ENCODE measurements around the gene ALAD. TPM values are rescaled to one million over a fixed set of nuclear protein-coding genes. Genes with fewer than 3 reads are reported as not detected.
"Not testable (repeated sequence)": the region's sequence is repeated elsewhere in the genome, so short reads cannot be mapped to it uniquely, and the experiment has no call there.

The ALAD gene
- 10 to 100 TPM; 29.9 to 43.6 (median 42.1) TPM for total RNA-seq
- 39.5 TPM for polyA plus RNA-seq
- long read RNA-seq, donor 1, transcript ALAD-201 (12 exons, 3,173 nt): major isoform, 89 of 112 reads
- long read RNA-seq, donor 1, partial matches to known transcripts: 4 of 112 reads
- long read RNA-seq, donor 1, other reads (novel, unspliced or antisense): 19 of 112 reads
- long read RNA-seq, donor 2, transcript ALAD-201 (12 exons, 3,173 nt): major isoform, 39 of 50 reads
- long read RNA-seq, donor 2, partial matches to known transcripts: 4 of 50 reads
- long read RNA-seq, donor 2, other reads (novel, unspliced or antisense): 7 of 50 reads
- long read RNA-seq, donor 3, transcript ALAD-208 (12 exons, 3,247 nt): minor isoform, 12 of 318 reads
- long read RNA-seq, donor 3, transcript ALAD-201 (12 exons, 3,173 nt): major isoform, 250 of 318 reads
- long read RNA-seq, donor 3, partial matches to known transcripts: 24 of 318 reads
- long read RNA-seq, donor 3, other reads (novel, unspliced or antisense): 32 of 318 reads
- long read RNA-seq, donor 4, transcript ALAD-201 (12 exons, 3,173 nt): major isoform, 33 of 48 reads
- long read RNA-seq, donor 4, partial matches to known transcripts: 6 of 48 reads
- long read RNA-seq, donor 4, other reads (novel, unspliced or antisense): 5 of 48 reads

GRCh38 chr9:113401027-113401792, at the start of gene ALAD:
TSS of gene ALAD (minus strand) at chr9:113401284. CDS start at chr9:113393559, 7,725 bp downstream.
- no peaks in the 10 kb centered on the region for H3K9me3 ChIP-seq (ENCODE audit: control insufficient read depth, low read length)
- DNase-seq (peak; percentile 100), ATAC-seq (peak; percentile 100)
- intact Hi-C loops (cut with DNase I): loop anchor here in 3 of 4 donors (10.0 kb wide), 2 partner anchors 86 to 126 kb away; partner anchors contain the start of genes CDC26 (in 1 of the 3) and PRPF4 (in 1 of the 3)
- H3K27me3 ChIP-seq (ENCODE audit: control insufficient read depth, insufficient read depth): no peaks in the 10 kb centered on the region
- peak within 1 kb of the TSS; percentile 75 for H3K4me3 ChIP-seq (ENCODE audit: low read length)
- peak within 1 kb of the TSS; percentile 13 for H3K27ac ChIP-seq (ENCODE audit: low read length)
- H3K4me1 ChIP-seq (ENCODE audit: control insufficient read depth, insufficient read depth, low read length): peaks cover 6% of the 10 kb centered on the region
- WGBS: 2% methylated on average over 50 of the region's 50 CpGs

- intact Hi-C loops (cut with DNase I): loop anchor here in 3 of 4 donors (2.0 to 5.0 kb wide), 3 partner anchors 138 to 208 kb away; no protein-coding TSS in a partner anchor
- 46% methylated on average over 2 of the region's 2 CpGs for WGBS
- no peaks in the 10 kb centered on the region for H3K9me3 ChIP-seq (ENCODE audit: control insufficient read depth, low read length)
- no peak overlapping the region for H3K4me3 ChIP-seq (ENCODE audit: low read length)
- peak overlapping the region; percentile 52 for H3K27ac ChIP-seq (ENCODE audit: low read length)
- no peaks in the 10 kb centered on the region for H3K27me3 ChIP-seq (ENCODE audit: control insufficient read depth, insufficient read depth)
- no peak for ATAC-seq
- DNase-seq: no peak
- peaks cover 2% of the 10 kb centered on the region for H3K4me1 ChIP-seq (ENCODE audit: control insufficient read depth, insufficient read depth, low read length)
Observed at GRCh38 chr9:113449376-113449775, 48.3 kb upstream of the ALAD start.

- intact Hi-C loops (cut with DNase I): loop anchor here (2.0 to 5.0 kb wide), 3 partner anchors 140 to 211 kb away; no protein-coding TSS in a partner anchor
- no peak for DNase-seq
- peak overlapping the region; percentile 83 for H3K27ac ChIP-seq (ENCODE audit: low read length)
- peak; percentile 61 to 78 for ATAC-seq
- H3K27me3 ChIP-seq (ENCODE audit: control insufficient read depth, insufficient read depth): no peaks in the 10 kb centered on the region
- peaks cover 2% of the 10 kb centered on the region for H3K4me1 ChIP-seq (ENCODE audit: control insufficient read depth, insufficient read depth, low read length)
- whole genome bisulfite sequencing: 55% methylated on average over 3 of the region's 3 CpGs
- H3K9me3 ChIP-seq (ENCODE audit: control insufficient read depth, low read length): no peaks in the 10 kb centered on the region
- H3K4me3 ChIP-seq (ENCODE audit: low read length): no peak overlapping the region
Observed at GRCh38 chr9:113446323-113446740, 45.2 kb upstream of the ALAD start.

- ATAC-seq: no peak
- peaks cover 2% of the 10 kb centered on the region for H3K4me1 ChIP-seq (ENCODE audit: control insufficient read depth, insufficient read depth, low read length)
Observed at GRCh38 chr9:113444736-113445135, 43.7 kb upstream of the ALAD start.

GRCh38 chr9:113437716-113438115, 36.6 kb upstream of the ALAD start:
- ATAC-seq; intact Hi-C loops (cut with DNase I): not testable (repeated sequence)

More at GRCh38 chr9:113444736-113445135, 43.7 kb upstream of the ALAD start:
- WGBS: 89% methylated on average over 2 of the region's 2 CpGs
- intact Hi-C loops (cut with DNase I): loop anchor here (2.0 to 5.0 kb wide), 3 partner anchors 143 to 214 kb away; no protein-coding TSS in a partner anchor
- no peak for DNase-seq
- Histone ChIP-seq H3K27ac (ENCODE audit: low read length) (no peak overlapping the region), H3K27me3 (ENCODE audit: control insufficient read depth, insufficient read depth) (no peaks in the 10 kb centered on the region), H3K4me3 (ENCODE audit: low read length) (no peak overlapping the region), H3K9me3 (ENCODE audit: control insufficient read depth, low read length) (no peaks in the 10 kb centered on the region)

GRCh38 chr9:113436728-113437515, 35.8 kb upstream of the ALAD start:
- no peak for DNase-seq
- WGBS: 76% methylated on average over 4 of the region's 4 CpGs
- Histone ChIP-seq H3K4me1 (ENCODE audit: control insufficient read depth, insufficient read depth, low read length) (no peaks in the 10 kb centered on the region), H3K27me3 (ENCODE audit: control insufficient read depth, insufficient read depth) (no peaks in the 10 kb centered on the region), H3K9me3 (ENCODE audit: control insufficient read depth, low read length) (no peaks in the 10 kb centered on the region), H3K27ac (ENCODE audit: low read length) (no peak overlapping the region), H3K4me3 (ENCODE audit: low read length) (no peak overlapping the region)
- no peak for ATAC-seq
- intact Hi-C loops (cut with DNase I): no loop called here

More at GRCh38 chr9:113437716-113438115, 36.6 kb upstream of the ALAD start:
- H3K27me3 ChIP-seq (ENCODE audit: control insufficient read depth, insufficient read depth); DNase-seq; H3K4me1 ChIP-seq (ENCODE audit: control insufficient read depth, insufficient read depth, low read length); H3K4me3 ChIP-seq (ENCODE audit: low read length); H3K27ac ChIP-seq (ENCODE audit: low read length); H3K9me3 ChIP-seq (ENCODE audit: control insufficient read depth, low read length): not testable (repeated sequence)
- 90% methylated on average over 1 of the region's 1 CpG for WGBS

GRCh38 chr9:113431191-113431590, 30.1 kb upstream of the ALAD start:
- ATAC-seq: no peak
- intact Hi-C loops (cut with DNase I): loop anchor here in 1 of 4 donors (5.0 kb wide), 1 partner anchor 226 kb away; no protein-coding TSS in a partner anchor

GRCh38 chr9:113428062-113428615, 27.1 kb upstream of the ALAD start:
- no peak overlapping the region for H3K27ac ChIP-seq (ENCODE audit: low read length)

More at GRCh38 chr9:113431191-113431590, 30.1 kb upstream of the ALAD start:
- no peak overlapping the region for H3K27ac ChIP-seq (ENCODE audit: low read length)
- H3K4me3 ChIP-seq (ENCODE audit: low read length): no peak overlapping the region
- no peaks in the 10 kb centered on the region for H3K4me1 ChIP-seq (ENCODE audit: control insufficient read depth, insufficient read depth, low read length)
- H3K9me3 ChIP-seq (ENCODE audit: control insufficient read depth, low read length): no peaks in the 10 kb centered on the region
- no peaks in the 10 kb centered on the region for H3K27me3 ChIP-seq (ENCODE audit: control insufficient read depth, insufficient read depth)
- DNase-seq: no peak

GRCh38 chr9:113427629-113428028, 26.5 kb upstream of the ALAD start:
- H3K4me3 ChIP-seq (ENCODE audit: low read length): no peak overlapping the region
- H3K27me3 ChIP-seq (ENCODE audit: control insufficient read depth, insufficient read depth): no peaks in the 10 kb centered on the region
- WGBS: 95% methylated on average over 2 of the region's 2 CpGs
- intact Hi-C loops (cut with DNase I): no loop called here
- no peaks in the 10 kb centered on the region for H3K4me1 ChIP-seq (ENCODE audit: control insufficient read depth, insufficient read depth, low read length)
- no peak for DNase-seq
- no peak for ATAC-seq
- H3K9me3 ChIP-seq (ENCODE audit: control insufficient read depth, low read length): no peaks in the 10 kb centered on the region
- H3K27ac ChIP-seq (ENCODE audit: low read length): no peak overlapping the region

More at GRCh38 chr9:113428062-113428615, 27.1 kb upstream of the ALAD start:
- intact Hi-C loops (cut with DNase I): no loop called here
- H3K4me1 ChIP-seq (ENCODE audit: control insufficient read depth, insufficient read depth, low read length): no peaks in the 10 kb centered on the region
- DNase-seq (no peak), ATAC-seq (peak in 1 of 2 donors; percentile 22)
- H3K9me3 ChIP-seq (ENCODE audit: control insufficient read depth, low read length): no peaks in the 10 kb centered on the region
- 87% methylated on average over 1 of the region's 1 CpG for WGBS
- H3K27me3 ChIP-seq (ENCODE audit: control insufficient read depth, insufficient read depth): no peaks in the 10 kb centered on the region
- no peak overlapping the region for H3K4me3 ChIP-seq (ENCODE audit: low read length)

- Histone ChIP-seq H3K4me3 (ENCODE audit: low read length) (no peak overlapping the region), H3K4me1 (ENCODE audit: control insufficient read depth, insufficient read depth, low read length) (no peaks in the 10 kb centered on the region), H3K27me3 (ENCODE audit: control insufficient read depth, insufficient read depth) (no peaks in the 10 kb centered on the region), H3K27ac (ENCODE audit: low read length) (no peak overlapping the region), H3K9me3 (ENCODE audit: control insufficient read depth, low read length) (no peaks in the 10 kb centered on the region)
- 79% methylated on average over 1 of the region's 1 CpG for WGBS
- no peak for ATAC-seq
- intact Hi-C loops (cut with DNase I): no loop called here
- DNase-seq: no peak
Observed at GRCh38 chr9:113426701-113427100, 25.6 kb upstream of the ALAD start.

Data from right cardiac atrium (tissue), 5 donors.